Measurements from ENCODE around the gene RABAC1.
"Not testable (repeated sequence)": the region's sequence is repeated elsewhere in the genome, so short reads cannot be mapped to it uniquely, and the experiment has no call there.

The RABAC1 gene, protein sequence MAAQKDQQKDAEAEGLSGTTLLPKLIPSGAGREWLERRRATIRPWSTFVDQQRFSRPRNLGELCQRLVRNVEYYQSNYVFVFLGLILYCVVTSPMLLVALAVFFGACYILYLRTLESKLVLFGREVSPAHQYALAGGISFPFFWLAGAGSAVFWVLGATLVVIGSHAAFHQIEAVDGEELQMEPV

DNA sequence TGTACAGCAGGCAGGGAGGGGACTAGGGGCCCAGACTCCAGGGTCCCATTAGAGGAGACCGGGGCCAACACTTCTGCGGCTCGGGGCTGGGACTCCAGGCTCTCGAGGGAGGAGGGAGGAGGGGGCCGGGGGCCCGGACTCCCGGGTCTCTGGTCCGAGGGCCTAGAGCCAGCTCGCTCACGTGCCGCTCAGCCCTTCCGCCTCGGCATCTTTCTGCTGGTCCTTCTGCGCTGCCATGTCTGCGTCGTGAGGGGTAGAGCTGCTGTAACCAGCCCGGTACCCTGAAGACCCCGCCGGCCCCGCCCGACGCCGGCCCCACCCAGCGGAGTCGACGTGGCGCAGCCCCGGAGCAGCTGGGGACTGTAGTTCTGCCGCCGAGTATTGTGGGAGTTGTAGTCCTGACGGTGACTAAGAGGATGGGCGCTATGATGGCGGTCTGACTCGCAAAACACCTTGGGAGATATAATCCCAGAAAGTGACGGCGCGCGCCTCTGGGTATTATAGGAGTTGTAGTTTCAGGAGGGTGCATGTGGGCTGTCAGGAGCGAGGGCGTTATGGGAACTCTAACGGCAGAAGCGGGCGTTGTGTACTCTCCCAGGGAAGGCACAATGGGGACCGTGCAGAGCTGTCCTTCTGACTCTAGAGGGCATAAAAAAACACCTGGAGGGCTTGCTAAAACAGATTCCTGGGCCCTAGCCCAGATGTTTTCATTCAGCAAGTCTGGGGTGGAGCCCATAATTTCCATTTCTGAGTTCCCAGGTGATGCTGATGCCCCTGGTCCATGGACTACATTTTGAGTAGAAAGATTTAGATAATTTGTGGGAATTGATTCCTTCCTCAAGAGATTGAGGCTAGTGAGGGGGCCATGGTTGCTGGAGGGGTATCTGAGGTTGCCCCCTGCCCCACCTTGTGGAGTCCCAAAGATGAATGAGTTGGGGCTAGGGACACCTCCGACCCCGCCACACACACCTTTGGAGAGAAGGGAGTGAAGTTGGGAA, at the start of gene RABAC1:
RABAC1 (minus strand) TSS at position 266 of the 998 bp plus-strand sequence; CDS start at position 237, 29 bp downstream.
- DNase-seq = peak; percentile 85

DNA sequence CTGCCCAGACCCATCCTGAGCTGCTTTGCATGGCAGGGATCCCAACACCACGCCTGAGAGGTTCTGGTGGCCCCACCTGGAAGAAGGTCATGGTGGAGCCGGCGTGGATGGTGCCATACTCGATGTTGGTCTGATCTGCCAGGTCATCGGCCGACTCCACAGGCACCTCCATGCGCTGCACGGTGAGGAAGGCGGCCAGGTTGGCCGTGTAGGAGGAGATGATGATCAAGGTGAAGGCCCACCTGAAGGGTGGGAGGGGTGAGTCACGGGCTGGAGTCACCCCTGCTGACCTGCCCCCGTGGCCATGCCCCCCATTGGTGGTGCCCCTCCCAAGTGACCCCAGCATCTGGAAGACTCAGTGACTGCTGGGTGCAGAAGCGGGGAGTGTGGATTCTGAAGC, 47.4 kb upstream of the RABAC1 start:
- no peak for DNase-seq

DNA sequence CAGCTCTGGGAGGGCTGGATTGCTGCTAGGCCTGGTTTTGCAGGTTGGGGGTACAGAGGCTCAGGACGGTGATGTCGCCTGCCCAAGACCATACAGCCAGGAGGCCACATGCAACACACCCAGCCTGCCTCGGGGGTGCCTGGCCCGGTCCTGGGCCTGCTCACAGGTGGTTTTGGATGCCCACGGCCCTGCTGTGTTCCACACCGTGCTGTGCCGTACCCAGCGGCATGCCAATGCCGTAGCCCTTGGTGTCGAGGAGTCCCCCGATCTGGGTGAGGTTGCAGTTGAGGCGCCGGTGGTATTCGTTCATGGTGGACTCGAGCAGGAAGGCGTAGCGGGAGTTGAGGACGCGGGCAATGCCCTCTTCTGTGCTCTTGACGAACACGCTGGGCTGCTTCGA, 46.4 kb upstream of the RABAC1 start:
- no peak for DNase-seq

DNA sequence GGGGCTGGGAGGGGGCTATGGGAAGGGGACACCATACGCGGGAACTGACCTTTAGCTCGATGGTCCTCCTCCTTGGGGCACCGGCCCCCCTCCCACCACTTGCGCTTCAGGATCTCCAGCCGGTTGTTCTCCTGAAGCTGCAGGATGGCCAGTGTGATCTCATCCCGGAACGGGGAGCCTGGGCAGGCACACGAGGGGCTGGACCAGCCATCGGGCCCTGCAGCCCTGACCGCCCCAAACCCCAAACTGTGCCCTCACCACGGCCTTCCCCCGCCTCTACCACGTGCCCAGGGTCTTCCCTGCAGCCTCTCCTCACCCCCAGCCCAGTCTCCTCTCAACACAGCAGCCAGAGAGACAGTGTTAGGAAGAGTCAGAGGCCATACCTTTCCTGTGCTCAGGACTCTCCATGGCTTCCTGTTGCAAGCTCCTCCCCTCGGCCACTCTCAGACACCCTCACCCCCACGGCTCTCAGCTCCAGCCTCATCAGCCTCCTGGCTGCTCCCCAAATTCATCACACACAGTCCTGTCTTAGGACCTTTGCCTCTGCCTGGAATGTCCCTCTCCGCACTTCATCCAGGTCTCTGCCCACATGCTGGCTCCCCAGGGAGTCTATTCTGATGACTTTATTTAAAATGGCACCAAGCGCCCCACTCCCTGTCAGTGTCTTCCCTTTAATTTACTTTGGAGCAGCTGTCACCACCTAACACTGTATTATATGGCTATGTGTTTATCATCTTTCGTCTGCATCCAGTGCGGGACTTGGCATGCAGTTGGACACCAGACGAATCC, 44.6 kb upstream of the RABAC1 start:
- no peak for DNase-seq

DNA sequence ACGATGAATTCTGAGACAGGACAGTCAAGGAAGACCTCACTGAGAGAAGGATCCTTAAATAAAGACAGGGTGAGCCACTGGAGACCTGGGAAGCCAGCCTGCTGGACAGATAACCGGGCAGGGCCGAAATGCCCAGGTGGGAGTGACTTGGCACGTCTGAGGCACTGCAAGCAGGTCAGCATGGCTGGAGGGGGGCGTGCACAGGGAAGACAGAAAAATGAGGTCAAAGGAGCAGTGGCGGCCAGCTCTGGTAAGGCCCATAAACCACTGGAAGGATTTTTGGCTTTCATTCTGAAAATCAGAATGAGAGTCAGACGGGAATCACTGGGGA, 40.7 kb upstream of the RABAC1 start:
- no peak for DNase-seq

DNA sequence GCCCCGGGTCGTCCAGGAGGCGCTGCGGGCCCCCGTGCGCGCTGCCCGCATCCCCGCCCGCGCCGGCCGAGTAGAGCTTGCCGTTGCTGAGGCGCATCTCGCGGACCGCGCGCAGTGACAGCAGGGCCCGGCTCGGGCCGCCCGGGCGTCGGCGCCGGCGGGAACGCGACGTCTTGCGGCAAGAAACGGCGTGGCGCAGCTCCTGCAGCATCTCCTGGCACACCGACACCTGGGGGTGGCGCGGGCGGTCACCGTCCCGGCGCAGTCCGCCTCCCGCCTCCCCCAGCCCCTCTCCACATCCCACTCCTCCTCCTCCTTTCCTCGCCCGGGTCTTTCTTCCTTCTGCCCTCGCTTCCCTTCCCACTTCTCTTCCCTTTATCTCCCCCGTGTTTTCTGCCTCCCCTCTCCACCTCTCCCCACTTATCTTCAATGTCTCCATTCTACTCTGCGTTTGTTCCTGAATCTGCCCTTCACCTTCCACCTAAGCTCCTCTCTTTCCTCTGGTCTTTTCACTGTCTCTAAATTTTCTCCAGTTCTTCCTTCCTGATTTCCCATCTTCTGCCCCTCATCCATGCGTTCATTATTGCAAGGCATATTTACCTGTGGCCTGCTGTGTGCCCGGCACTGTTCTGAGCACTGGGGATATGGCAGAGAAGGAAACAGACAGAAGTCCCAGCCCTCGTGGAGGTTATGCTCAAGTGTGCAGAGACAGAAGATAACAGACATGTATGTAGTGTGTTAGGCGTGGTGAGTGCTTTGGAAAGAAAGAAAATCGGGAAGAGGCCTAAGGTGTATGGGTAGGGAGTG, 40.2 kb upstream of the RABAC1 start:
- no peak for DNase-seq

DNA sequence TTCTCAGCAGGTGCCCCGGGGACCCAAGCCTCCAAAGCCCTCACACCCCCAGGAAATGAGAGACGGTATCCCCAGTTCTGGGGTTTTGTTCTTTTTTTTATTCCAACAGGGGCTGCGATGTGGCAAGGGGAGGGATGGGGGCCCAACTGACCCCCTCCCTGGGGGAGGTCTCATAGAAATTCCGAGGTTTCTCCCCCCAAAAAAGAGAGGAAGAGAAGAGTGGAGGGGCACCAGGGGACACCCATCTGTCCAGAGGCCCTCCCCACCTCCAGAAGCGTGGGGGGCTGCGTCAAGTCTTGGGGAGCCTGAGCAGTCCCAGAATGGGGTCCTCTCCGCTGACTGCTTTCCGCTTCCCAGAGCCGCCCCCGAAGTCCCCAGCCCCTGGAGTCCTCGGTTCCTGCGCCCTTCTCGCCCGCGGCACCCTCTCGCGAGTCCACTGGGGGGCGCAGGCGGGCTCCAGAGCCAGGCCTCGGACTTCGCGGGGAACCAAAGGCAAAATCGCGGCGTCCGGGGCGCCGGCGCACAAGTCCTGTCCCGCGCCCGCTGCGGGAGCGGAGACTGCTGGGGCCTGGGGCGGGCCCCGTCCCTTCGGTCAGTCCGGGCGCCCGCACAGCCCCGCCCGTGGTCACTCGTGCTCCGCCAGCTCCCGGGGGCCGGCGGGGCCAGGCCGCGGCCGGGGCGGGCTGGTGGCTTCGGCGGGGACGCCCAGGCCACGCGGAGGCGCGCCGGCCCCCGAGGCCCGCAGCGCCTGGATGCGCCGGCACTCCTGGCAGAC, 39.3 kb upstream of the RABAC1 start:
- peak; percentile 18 for DNase-seq

DNA sequence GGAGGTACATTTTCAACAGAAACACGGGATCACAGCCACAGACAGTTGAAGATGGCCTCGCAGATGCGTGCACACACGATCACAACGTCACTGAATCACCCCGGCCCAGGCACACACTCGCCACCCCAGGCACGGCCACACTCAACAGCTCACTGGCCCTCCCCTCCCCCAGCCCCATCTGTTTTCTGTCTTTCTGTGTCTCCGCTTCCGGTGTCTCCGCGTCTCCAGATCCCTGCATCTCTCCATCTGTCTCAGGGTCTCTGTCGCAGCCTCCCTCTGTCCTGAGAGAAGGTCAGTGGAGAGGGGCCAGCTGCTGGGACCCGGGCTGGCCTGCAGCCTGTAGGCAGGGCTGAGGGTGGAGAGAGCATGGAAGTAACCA, 38.7 kb upstream of the RABAC1 start:
- peak; percentile 27 for DNase-seq

DNA sequence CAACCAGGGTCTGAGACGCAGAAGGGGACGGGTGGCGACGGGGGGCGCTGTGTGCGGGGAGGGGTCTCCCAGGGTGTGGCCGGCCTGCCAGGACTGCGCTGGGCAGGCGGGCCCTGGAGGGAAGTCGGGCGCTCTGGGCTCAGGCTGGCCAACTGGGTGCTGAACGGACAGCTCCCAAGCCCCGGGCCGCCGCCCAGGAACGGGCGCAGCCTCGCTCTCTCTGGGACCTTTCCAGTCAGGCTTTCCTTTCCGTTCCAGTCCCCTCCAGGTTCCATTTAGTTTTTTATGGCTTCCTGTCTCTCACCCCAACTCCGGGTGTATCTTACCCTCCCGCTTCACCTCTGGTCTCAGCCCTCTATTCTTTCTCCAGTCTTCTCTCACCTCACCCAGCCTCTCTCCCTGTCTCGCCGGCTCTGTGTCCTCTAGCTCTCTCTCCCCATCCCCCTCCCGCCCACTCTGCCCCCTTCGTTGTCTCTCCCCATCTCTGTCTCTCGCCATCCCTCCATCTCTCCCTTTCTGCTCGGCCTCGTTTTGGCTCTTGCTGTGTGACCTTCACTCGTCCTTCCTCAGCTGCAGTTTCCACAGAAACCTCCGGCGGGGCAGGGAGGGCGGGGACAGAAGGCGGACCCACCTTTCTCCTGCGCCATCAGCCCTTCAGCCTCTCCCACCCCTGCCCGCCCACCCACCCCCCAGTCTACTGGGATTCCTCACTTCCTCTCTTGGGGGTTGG, 38.2 kb upstream of the RABAC1 start:
- DNase-seq = peak; percentile 28

DNA sequence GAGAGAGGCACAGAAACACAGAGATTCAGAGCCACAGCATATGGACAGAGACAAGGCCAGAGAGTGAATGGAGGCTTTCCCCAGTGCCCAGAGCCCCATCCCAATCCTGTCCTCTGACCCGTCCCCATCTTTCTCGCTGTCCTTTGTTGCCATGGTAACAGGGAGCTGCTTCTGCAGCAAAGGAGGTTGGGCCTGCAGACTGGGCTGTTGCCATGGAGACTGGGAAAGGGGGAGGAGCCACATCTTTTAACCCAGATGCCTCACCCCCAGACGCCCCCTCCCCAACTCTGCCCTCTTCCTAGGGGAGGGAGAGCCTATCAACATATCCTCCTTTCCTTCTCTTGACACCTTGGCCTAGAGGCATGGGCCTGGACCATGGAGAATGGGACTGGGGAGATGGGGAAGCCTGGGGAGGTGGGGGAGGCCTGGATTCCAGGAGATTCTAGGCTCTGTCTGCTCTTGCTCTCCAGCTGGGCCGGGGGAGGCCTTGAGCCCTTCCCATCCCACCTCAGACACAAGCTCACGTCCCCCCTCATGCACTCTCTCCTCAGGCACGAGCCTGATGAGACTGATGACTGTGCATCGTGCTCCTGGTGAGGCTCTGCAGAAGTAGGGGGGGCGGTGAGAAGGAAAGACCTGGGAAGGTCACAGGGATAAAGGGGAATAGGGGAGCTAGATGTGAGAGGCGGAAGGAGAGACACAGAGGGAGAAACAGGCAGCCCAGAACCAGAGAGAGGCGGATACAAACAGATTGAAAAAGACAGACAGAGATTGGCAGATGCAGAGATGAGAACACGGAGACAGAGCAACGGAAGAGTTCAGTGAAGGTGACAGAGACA, 37.1 kb upstream of the RABAC1 start:
- DNase-seq = no peak

DNA sequence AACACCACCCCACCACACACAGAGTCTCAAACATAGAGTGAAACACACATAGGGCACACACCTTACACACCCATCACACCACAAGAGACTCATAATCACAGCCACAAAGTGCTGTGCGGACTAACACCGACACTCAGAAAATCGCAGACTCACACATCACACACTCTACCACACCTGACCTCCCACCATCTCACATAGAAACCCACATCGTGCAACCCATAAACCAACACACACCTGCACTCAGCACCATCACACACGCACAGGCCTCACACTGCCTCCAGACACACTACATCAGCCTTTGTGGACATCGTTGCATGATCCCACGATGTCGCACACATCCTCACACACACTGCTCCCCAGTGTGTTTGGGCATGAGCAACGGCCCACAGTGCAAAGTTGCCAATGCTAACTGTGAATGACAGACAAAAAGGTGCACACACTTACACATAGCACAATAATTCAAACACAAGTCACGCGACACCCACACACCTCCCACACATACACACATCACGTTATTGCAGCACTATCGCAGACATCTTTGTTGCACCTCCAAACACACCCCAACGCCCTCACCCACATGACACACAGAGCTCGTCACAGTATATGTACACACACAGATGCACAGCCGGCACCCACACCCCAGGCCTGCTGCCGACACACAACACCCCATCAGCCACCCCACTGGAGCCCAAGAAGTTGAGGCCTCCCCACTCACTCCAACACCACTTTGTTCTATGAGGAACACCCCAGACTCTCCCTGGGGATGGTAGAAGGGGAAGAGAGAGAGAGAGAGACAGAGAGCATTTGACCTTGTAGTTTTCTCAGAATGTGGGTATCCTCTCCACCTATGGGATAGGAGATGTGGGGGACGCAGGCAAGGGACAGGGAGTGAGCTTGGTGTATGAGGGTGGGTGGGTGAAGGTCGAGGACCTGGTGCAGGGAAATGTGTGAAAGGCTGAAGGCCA, 36.2 kb upstream of the RABAC1 start:
- DNase-seq = no peak

DNA sequence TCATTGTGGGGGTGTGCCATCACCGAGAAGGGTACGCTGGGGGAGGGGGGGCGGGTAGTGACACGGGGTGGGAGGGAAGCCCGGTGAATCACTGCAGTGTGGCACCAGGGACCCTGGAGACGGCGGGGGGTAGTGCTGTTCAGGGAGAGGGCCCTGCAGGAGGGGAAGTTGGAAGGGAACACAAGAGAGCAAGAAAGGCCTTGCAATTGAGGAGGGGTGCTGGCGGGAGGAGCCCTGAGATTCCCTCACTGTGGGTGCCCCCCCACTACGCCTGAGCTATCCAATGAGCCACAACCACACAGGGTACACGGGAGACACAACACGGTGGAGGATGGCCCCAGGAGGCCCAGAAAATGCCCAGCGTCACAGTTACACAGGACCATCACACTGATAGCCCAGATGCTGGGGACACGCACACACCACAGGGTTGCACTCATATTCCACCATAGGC, 35.4 kb upstream of the RABAC1 start:
- DNase-seq = no peak

DNA sequence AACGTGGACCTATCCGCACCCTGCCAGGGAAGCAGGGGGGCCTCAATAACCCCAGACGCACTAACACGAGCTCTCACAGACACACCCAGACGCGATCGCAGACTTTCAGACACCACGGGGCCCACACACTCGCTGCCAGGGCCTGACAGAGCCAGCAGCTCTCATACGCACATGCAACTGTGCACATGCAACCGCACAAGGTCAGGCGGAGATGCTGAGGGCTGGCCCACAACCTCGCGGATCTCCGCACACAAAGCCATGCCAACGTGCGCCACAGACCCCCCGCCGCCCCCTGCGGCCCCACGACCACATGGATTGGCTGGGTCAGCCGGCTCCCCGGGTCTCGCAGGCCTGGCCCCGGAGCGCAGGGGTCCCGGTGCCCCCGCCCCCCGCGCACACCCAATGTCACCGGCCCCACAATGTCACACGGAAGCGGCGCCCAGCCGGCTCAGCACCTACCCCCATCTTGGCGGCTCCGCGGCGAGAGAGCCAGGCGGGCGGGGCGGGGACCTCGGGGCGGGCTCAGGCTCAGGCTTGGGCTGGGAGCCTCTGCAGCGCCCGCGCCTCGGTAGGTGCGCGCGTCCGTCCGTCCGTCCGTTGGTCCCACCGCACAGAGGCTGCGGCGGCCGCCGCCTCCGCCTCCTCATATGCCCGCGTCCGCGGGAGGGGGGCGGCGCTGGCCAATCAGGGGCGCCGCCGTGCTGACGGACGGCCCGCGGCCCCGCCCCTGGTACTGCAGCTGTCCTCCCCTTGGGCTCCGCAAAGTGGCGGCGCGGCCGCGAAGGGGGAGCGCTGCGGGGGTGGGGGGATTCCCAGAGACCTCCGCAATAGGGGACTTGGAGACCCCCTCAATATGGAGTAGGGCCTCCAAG, 34.7 kb upstream of the RABAC1 start, which contains the start of gene ATP1A3:
ATP1A3 (minus strand) TSS at position 619 of the 872 bp plus-strand sequence; CDS start at position 465, 154 bp downstream.
- DNase-seq = peak; percentile 75

DNA sequence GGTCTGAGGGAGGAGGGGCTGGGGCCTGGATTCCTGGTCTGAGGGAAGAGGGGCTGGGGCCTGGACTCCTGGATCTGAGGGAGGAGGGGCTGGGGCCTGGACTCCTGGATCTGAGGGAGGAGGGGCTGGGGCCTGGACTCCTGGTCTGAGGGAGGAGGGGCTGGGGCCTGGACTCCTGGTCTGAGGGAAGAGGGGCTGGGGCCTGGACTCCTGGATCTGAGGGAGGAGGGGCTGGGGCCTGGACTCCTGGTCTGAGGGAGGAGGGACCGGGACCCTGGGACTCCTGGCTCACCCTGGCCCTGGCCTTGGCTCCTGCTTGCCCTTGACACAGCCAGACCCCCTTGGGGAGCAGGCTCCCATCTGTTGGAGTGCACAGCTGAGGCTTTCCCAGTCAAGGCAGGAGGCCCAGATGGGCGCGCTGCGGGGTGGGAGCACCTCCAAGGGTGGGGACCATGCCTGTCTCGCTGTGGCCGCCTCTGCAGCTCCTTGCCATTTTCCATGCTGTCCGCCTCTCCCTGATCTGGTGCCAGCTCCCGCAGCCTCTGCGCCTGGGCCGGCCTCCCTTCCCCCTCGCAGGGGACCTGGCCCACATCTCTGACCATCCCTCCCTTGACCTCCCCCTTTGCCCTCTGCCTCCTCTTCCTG, 32.9 kb upstream of the RABAC1 start:
- not testable (repeated sequence) for DNase-seq

DNA sequence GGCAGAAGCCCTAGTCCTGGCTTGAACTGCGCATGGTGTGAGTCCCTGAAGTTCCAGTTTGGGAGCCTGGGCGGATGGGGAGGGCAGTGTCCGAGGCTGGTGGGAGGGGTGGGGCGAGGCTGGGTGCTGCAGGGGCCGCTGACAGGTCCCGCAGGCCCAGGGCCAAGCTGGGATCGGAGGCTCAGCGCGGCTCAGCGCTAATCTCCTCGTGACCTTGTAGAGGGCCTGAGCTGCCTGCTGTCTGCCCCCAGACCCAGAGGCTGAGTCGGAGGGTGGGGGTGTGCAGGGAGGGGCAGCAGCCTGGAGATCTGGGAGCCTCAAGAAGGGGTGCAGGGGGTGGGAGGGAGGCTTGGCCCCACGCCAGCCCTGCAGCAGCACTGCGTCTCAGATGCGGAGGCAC, 31.9 kb upstream of the RABAC1 start:
- no peak for DNase-seq

DNA sequence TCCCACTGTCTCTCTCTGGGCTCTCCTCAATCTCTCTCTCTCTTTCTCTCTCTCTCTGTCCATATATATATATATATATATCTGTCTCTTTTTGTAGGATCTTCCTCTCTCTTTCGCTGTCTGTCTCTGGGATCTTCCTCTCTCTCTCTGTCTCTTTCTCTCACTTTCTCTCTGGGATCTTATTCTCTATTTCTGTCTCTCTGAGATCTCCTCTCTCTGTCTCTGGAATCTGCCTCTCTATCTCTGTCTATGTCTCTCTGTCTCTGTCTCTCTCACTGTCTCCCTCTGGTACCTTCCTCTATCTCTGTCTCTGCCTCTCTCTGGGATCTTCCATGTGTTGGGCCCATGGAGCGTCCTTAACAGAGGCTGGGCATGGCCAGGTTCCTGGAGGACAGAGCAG, 31.5 kb upstream of the RABAC1 start:
- DNase-seq = no peak

DNA sequence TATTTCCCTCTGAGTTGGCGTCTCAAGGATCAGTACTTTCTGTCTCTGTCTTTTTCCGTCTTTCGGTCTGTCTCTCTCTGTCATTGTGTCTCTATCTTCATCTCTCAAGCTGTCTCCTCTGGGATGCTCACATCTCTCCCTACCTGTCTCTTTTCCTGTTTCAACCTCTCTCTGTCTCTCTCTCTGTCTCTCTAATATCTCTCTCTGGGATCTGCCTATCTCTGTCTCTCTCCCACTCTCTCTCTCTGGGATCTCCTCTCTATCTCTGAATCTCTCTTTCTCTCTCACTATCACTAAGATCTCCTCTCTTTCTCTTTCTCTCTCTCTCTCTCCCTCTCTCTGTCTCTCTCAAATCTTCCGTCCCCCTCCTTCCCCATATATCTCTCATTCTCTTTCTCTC, 30.9 kb upstream of the RABAC1 start:
- DNase-seq = no peak
